Natural killer cell (primary cell): ENCODE measurements around the gene METTL24. TPM values are rescaled to one million over a fixed set of nuclear protein-coding genes. Genes with fewer than 3 reads are reported as not detected.

ENCODE experiments used
- ATAC-seq, 3 donors: fragments of 150-1000 bp in 2 of 3; fragments of 200-7000 bp in 1 of 3; cut with Tn5 transposase; 1 replicate in 1 of 3; 2 replicates in 2 of 3; pipeline ENCODE4 v1.10.0; 2021; ENCODE audit warnings: mild to moderate bottlenecking in 2 of 3, moderate library complexity in 2 of 3
- DNase-seq, 2 donors: peaks; one replicate each; pipeline versions ENCODE4 v3.0.0 to v3.0.0-alpha.2; 2013 to 2021; ENCODE audit warnings: mixed read lengths in 1 of 2
- H3K27ac ChIP-seq: one replicate; pipeline ENCODE4 v1.5.1; 2013; ENCODE audit warnings: mild to moderate bottlenecking, low read length
- H3K27me3 ChIP-seq: one replicate; pipeline ENCODE4 v1.6.1; 2013; ENCODE audit warnings: low read length; ENCODE audit not compliant: control insufficient read depth, insufficient read depth
- H3K36me3 ChIP-seq: one replicate; pipeline ENCODE4 v1.6.1; 2013; ENCODE audit warnings: low read length; ENCODE audit not compliant: control insufficient read depth, insufficient read depth
- H3K4me1 ChIP-seq: one replicate; pipeline ENCODE4 v1.6.1; 2013; ENCODE audit warnings: low read length; ENCODE audit not compliant: control insufficient read depth, insufficient read depth
- H3K4me3 ChIP-seq: one replicate; pipeline ENCODE4 v1.5.1; 2013; ENCODE audit warnings: low read length
- H3K9me3 ChIP-seq: one replicate; pipeline ENCODE4 v1.6.1; 2013; ENCODE audit warnings: low read length; ENCODE audit not compliant: control insufficient read depth, insufficient read depth
- H3K27ac Mint-ChIP-seq, 2 donors: one replicate each; pipeline ENCODE4 v1.8.0; 2022; ENCODE audit warnings: mild to moderate bottlenecking in 2 of 2, mixed read lengths in 2 of 2, moderate library complexity in 1 of 2
- H3K27me3 Mint-ChIP-seq, 2 donors: one replicate each; pipeline ENCODE4 v1.8.0; 2022; ENCODE audit warnings: low read depth in 2 of 2, mixed read lengths in 2 of 2
- H3K36me3 Mint-ChIP-seq: one replicate; pipeline ENCODE4 v1.8.0; 2022; ENCODE audit warnings: mixed read lengths
- H3K4me1 Mint-ChIP-seq, 2 donors: one replicate each; pipeline ENCODE4 v1.8.0; 2022; ENCODE audit warnings: mixed read lengths in 2 of 2
- H3K4me3 Mint-ChIP-seq: one replicate; pipeline ENCODE4 v1.8.0; 2022; ENCODE audit warnings: mild to moderate bottlenecking, moderate library complexity, mixed read lengths
- H3K9me3 Mint-ChIP-seq, 2 donors: one replicate each; pipeline ENCODE4 v1.8.0; 2022; ENCODE audit warnings: mixed read lengths in 2 of 2
- WGBS: methylation state at CpG from one replicate; pipeline ENCODE4 v1.1.7; 2013; ENCODE audit warnings: missing lambda C conversion rate; ENCODE audit not compliant: insufficient coverage; 5-methylcytosine and 5-hydroxymethylcytosine counted together
- intact Hi-C: fragments of 100-400 bp; cut with micrococcal nuclease; formaldehyde crosslinking; loops from one replicate; pipeline ENCODE4 v1.14.2; 2022
- total RNA-seq, 4 donors: library from RNA; stranded (reverse); fragments of 120-200 nt in 1 of 4; gene quantifications; one replicate each; pipeline versions ENCODE4 v1.2.3 to v1.2.4, GENCODE V29; 2013 to 2022
- TF ChIP-seq, protein P1 (sequence below): fragments of 200-600 bp; IDR thresholded peaks from one replicate; pipeline ENCODE4 v1.8.0; 2022; ENCODE audit warnings: antibody characterized with exemption

Gene METTL24
- total RNA-seq, 3 donors from 2014 or later (not counting 1 experiment from before 2014, with no cell fraction given): 0.24 to 1.00 TPM; not detected in 1

DNA sequence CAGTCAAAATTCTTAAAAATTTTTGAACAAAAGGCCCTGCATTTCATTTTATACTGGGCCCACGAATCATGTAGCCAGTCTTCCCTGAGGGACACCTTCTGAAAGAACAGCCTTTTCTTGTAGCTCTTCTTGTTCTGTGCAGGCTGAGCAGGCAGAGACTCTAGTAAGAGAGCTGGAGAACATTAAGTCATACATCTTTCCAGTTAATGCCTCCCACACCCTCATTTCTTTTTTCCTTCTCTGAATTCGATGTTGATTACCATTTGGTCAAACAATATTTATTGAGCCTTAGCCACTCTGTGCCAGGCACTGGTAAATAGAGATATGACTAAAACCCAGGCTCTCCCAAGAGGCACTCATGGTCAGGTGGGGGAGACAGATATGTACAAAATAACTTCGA, 33.6 kb downstream of the METTL24 start:
- no peaks in the 10 kb centered on the region for H3K9me3 Mint-ChIP-seq
- H3K27me3 Mint-ChIP-seq: no peaks in the 10 kb centered on the region

DNA sequence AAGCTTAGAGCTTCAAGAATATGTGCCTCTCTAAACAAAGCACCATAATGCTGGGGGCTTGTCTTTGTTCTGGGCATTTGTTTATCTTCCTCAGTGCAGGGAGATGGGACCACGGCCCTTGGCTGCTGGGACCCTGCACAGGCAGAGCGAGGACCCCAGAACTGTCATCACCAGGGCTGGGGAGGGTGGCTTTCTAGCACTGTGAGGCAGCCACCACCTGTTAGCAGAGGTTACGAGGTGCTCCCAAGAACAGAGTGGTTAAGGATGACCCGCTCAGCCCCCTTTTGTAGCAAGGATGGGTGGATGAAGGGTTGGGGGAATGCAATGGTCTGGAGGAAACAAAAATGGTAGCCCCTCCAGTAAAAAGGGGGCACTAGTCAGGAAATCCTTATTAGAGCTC, 34.9 kb downstream of the METTL24 start:
- ATAC-seq: no peak
- Mint-ChIP-seq H3K4me1 (peaks cover 0 to 3% of the 10 kb centered on the region in 2 donors), H3K9me3 (no peaks in the 10 kb centered on the region)

More for the DNA sequence above, 33.6 kb downstream of the METTL24 start:
- Histone ChIP-seq H3K4me3 (no peak overlapping the region), H3K27me3 (no peaks in the 10 kb centered on the region), H3K9me3 (no peaks in the 10 kb centered on the region), H3K36me3 (no peaks in the 10 kb centered on the region), H3K27ac (no peak overlapping the region), H3K4me1 (no peaks in the 10 kb centered on the region)
- DNase-seq (no peak), ATAC-seq (no peak)
- H3K36me3 Mint-ChIP-seq: no peaks in the 10 kb centered on the region
- intact Hi-C loops: no loop called here
- WGBS: 82% methylated on average over 2 of the region's 3 CpGs
- H3K4me1 Mint-ChIP-seq: peaks cover 0 to 3% of the 10 kb centered on the region in 2 donors
- no peak overlapping the region for H3K27ac Mint-ChIP-seq
- H3K4me3 Mint-ChIP-seq: no peak overlapping the region
- TF ChIP-seq, protein P1, sequence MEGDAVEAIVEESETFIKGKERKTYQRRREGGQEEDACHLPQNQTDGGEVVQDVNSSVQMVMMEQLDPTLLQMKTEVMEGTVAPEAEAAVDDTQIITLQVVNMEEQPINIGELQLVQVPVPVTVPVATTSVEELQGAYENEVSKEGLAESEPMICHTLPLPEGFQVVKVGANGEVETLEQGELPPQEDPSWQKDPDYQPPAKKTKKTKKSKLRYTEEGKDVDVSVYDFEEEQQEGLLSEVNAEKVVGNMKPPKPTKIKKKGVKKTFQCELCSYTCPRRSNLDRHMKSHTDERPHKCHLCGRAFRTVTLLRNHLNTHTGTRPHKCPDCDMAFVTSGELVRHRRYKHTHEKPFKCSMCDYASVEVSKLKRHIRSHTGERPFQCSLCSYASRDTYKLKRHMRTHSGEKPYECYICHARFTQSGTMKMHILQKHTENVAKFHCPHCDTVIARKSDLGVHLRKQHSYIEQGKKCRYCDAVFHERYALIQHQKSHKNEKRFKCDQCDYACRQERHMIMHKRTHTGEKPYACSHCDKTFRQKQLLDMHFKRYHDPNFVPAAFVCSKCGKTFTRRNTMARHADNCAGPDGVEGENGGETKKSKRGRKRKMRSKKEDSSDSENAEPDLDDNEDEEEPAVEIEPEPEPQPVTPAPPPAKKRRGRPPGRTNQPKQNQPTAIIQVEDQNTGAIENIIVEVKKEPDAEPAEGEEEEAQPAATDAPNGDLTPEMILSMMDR: no peak

DNA sequence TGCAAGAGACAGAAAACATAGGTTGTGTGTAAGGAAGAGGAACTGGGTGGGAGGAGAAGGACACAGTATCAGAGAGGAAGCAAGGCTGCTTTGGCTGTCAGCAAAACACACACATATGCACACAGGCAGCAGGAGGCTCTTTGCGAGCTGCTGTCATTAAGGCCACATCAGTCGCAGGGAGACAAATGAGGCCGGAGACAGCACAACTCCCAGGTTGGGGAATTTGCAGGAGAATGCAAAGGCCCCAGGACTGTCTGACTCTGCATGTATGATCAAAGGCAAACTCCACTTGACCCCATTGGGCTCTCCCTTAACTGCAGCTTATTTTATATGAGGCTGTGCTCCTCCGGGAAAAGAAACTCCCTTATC, 35.3 kb downstream of the METTL24 start:
- H3K27me3 ChIP-seq: no peaks in the 10 kb centered on the region
- Mint-ChIP-seq H3K4me3 (no peak overlapping the region), H3K27ac (no peak overlapping the region)

More for the DNA sequence above, 34.9 kb downstream of the METTL24 start:
- H3K27me3 ChIP-seq: no peaks in the 10 kb centered on the region
- H3K27me3 Mint-ChIP-seq: no peaks in the 10 kb centered on the region
- TF ChIP-seq, protein P1: no peak
- no peak overlapping the region for H3K4me3 ChIP-seq
- H3K36me3 Mint-ChIP-seq: no peaks in the 10 kb centered on the region
- WGBS: 89% methylated on average over 4 of the region's 4 CpGs
- H3K27ac Mint-ChIP-seq: no peak overlapping the region
- H3K27ac ChIP-seq: no peak overlapping the region
- H3K9me3 ChIP-seq: no peaks in the 10 kb centered on the region
- H3K4me3 Mint-ChIP-seq: no peak overlapping the region
- intact Hi-C loops: no loop called here
- H3K4me1 ChIP-seq: no peaks in the 10 kb centered on the region
- no peak for DNase-seq
- H3K36me3 ChIP-seq: no peaks in the 10 kb centered on the region

More for the DNA sequence above, 35.3 kb downstream of the METTL24 start:
- H3K36me3 Mint-ChIP-seq: no peaks in the 10 kb centered on the region
- intact Hi-C loops: no loop called here
- ATAC-seq: no peak
- no peaks in the 10 kb centered on the region for H3K9me3 ChIP-seq
- no peaks in the 10 kb centered on the region for H3K4me1 ChIP-seq
- H3K4me3 ChIP-seq: no peak overlapping the region
- H3K36me3 ChIP-seq: no peaks in the 10 kb centered on the region
- no peaks in the 10 kb centered on the region for H3K9me3 Mint-ChIP-seq
- no peak overlapping the region for H3K27ac ChIP-seq
- WGBS: 66% methylated on average over 4 of the region's 4 CpGs
- TF ChIP-seq, protein P1: no peak
- H3K27me3 Mint-ChIP-seq: no peaks in the 10 kb centered on the region
- H3K4me1 Mint-ChIP-seq: peaks cover 0 to 3% of the 10 kb centered on the region in 2 donors
- DNase-seq: no peak
